MG63 (cell line): ENCODE measurements around the gene EPHB1. TPM values are rescaled to one million over a fixed set of nuclear protein-coding genes. Genes with fewer than 3 reads are reported as not detected.

Experiments
- DNase-seq: peaks from one replicate; pipeline ENCODE4 v3.0.0-alpha.2; 2020
- H3K27me3 ChIP-seq: fragments of 250-450 bp; sonication (Bioruptor Pico); 2 replicates; pipeline ENCODE4 v1.5.1; 2020; ENCODE audit warnings: mild to moderate bottlenecking, moderate library complexity
- H3K36me3 ChIP-seq: fragments of 250-450 bp; sonication (Bioruptor Pico); 2 replicates; pipeline ENCODE4 v1.5.1; 2020; ENCODE audit warnings: mild to moderate bottlenecking, moderate library complexity
- H3K4me3 ChIP-seq: fragments of 250-450 bp; sonication (Bioruptor Pico); 2 replicates; pipeline ENCODE4 v1.5.1; 2020; ENCODE audit warnings: mild to moderate bottlenecking, moderate library complexity
- H3K9me3 ChIP-seq: fragments of 250-450 bp; sonication (Bioruptor Pico); 2 replicates; pipeline ENCODE4 v1.5.1; 2020; ENCODE audit warnings: mild to moderate bottlenecking, moderate library complexity
- total RNA-seq: library from RNA; depleted of rRNA; stranded (reverse); fragments of >200 nt; shearing (Covaris generic); gene quantifications from 2 replicates; pipeline ENCODE4 v1.2.3, GENCODE V29; 2014; ENCODE audit warnings: low replicate concordance

Gene EPHB1
- total RNA-seq, 1 experiment from 2014 or later, result not detected

DNA sequence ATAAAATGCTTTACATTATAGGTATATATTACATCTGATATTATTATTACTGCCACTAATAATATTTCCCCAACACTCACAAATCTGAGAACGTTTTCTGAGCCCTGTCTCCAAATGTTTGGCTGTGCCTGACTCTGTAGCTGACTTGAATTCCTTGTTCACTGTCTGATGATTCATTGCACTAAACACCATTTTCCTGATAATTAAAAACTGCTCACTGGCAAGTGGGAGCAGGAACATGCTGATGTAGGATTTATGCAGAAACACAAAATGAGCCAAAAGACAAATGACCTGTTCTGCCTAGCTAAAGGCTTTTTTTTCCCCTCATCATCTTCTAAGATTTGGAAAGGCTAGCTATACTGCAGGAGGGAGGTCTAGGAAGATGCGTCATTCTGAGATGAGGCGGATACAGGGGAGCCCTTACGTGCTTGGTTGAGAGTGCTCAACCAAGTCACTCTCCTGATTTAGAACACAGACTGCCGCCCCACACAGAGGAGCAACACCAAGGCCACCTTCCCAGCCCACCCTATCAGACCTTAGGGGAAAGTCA lies 380.7 kb downstream of the EPHB1 start:
- no peak overlapping the region for H3K4me3 ChIP-seq
- no peaks in the 10 kb centered on the region for H3K9me3 ChIP-seq
- DNase-seq, result no peak

DNA sequence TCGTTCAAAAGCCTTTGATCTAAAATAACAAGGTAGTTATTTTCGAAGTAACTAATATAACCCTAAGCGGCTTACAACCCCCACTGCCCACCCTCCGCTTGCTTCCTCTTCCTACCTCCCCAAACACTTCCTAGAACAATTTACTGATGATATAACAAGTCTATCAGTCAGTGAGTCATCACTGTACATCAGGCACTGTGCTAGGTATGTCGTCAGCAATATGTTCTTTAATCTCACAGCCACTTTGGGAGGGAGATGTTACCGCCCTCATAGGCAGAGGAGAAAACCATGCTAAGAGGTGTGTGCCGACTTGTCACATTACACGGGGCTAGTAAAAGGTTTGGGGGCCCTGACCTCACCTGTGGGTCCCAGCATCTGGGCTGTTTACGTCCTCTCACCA lies 381.8 kb downstream of the EPHB1 start:
- Histone ChIP-seq H3K4me3 (no peak overlapping the region), H3K27me3 (peaks cover 13% of the 10 kb centered on the region), H3K36me3 (no peaks in the 10 kb centered on the region), H3K9me3 (no peaks in the 10 kb centered on the region)
- no peak for DNase-seq

More for the DNA sequence above, 380.7 kb downstream of the EPHB1 start:
- Histone ChIP-seq H3K36me3 (no peaks in the 10 kb centered on the region), H3K27me3 (peaks cover 18% of the 10 kb centered on the region)

DNA sequence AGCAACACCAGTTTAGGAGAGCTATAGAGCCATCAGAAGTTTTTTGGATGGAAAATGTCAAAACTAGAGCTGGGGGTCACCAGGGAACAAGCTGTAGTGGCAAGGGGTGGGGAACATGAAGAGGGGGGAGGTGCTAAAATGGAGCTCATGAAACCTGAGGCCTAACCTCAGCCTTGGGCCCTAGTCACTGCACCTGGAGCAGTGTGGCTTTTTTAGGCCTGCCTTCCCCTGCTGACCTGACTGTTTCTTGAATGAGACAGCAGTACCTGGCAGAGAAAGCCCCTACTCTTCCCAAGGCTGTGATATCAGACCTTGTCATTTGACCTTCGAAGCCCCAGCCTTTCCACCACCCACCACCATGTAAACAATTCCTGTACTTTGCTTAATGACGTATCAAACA lies 383.5 kb downstream of the EPHB1 start:
- Histone ChIP-seq H3K27me3 (peaks cover 11% of the 10 kb centered on the region), H3K9me3 (no peaks in the 10 kb centered on the region), H3K36me3 (no peaks in the 10 kb centered on the region), H3K4me3 (no peak overlapping the region)
- no peak for DNase-seq

DNA sequence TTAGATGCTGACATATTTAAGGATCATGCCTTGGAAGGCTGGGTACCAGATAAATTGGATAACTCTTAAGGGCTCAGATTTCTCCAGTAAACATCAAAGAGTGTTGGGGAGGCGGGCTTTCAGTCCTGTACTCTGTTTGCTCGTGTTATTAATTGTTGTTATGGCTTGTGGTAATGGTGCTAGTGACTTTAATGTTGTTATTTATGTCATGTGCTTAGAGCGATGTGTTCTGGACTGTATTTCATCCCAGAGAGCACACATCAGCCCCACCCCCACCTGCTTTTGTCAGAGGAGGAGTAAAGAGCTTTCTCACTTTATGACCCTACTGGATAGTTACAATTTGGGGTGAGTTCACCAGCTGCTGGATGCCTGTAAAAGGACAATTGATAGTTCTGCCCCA lies 386.3 kb downstream of the EPHB1 start:
- Histone ChIP-seq H3K9me3 (no peaks in the 10 kb centered on the region), H3K36me3 (no peaks in the 10 kb centered on the region), H3K4me3 (no peak overlapping the region), H3K27me3 (peaks cover 4% of the 10 kb centered on the region)
- DNase-seq, result no peak

DNA sequence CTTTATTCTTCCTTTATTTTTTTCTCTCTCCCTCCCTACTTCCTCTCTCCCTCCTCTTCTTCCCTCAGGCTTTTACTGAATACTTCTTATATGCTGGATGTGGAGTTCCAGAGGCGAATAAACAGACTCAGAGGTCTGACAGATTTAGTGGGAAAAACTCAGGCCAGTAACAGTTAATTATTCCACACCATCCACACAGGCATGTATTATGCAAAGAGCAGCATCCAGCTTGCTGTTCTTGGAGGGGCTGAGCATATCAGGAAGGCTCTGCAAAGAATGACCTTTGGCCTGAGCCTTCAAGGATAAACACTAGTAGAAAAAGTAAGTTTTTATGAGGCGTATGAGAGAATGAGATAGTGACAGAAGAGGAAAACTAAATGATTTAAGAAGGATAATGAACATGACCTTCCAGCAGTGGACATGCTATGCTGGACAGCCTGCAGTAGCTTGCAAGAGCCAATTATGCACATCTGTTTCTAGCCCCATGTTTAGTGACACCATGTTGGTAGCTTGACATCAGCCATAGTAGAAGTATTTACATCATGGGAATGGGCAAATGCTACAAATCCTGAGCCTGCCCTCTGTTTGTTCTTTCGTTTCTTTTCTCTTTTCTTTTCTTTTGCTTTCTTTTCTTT lies 387.4 kb downstream of the EPHB1 start:
- Histone ChIP-seq H3K36me3 (no peaks in the 10 kb centered on the region), H3K4me3 (no peak overlapping the region), H3K9me3 (no peaks in the 10 kb centered on the region), H3K27me3 (peaks cover 4% of the 10 kb centered on the region; the same call in 1 of the 2 replicates)
- no peak for DNase-seq

DNA sequence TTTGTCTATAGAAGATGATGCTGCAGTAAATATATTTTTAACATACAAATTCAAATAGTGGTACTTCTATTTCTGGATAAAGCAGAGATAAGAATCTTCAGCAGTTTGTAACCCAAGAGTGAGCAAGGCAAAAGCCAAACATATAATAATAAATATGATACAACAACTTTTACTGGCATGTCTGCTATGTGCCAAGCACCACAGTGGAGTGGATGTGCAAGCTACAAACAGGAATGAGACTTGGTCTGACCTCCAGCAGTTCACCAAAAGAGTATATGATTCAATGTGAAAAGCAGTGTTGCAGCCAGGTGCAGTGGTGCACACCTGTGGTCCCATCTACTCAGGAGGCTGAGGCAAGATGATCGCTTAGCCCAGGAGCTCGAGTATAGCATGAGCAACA lies 395.6 kb downstream of the EPHB1 start:
- Histone ChIP-seq H3K4me3 (no peak overlapping the region), H3K9me3 (no peaks in the 10 kb centered on the region), H3K27me3 (no peaks in the 10 kb centered on the region), H3K36me3 (no peaks in the 10 kb centered on the region)
- no peak for DNase-seq

DNA sequence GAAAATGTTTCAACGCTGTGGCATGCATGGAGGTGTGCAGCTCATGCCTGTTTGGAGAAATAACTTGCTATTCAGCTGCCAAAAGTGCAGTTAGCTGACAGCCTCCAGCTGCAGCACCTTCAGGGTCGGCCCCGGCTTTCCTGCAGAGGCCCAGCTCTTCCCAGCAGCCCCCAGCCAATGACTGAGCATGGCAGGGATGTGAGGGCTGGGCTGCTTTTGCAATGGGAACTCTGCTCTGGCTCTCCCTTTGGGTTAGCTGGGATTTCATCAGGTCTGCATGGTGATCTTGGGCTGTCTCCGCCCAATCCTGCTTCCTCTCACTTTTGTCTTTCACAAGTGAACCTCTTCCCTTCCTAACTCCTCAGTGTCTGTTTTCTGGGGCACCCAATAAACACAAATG lies 396.6 kb downstream of the EPHB1 start:
- Histone ChIP-seq H3K9me3 (no peaks in the 10 kb centered on the region), H3K36me3 (no peaks in the 10 kb centered on the region), H3K4me3 (no peak overlapping the region), H3K27me3 (no peaks in the 10 kb centered on the region)
- DNase-seq, result no peak

DNA sequence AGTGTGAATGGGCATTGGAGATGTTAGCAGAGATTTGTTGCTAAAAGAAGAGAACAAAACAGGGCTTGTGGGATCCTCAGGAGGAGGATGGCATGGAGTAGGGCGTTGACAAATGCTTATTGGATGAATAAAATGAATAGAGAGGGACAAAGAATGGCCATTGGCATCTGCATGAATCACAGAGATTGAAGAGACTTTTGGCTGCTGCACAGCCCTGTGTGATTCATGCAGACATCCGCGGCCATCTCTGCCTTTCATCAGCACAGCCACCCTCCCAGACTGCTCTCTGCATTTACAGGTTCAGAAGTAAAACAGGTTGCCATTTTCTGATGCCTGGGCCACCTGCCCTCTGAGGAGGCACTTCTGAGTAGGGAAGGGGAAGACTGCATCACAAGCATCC lies 397.9 kb downstream of the EPHB1 start:
- no peaks in the 10 kb centered on the region for H3K9me3 ChIP-seq
- DNase-seq, result peak; percentile 40
- no peaks in the 10 kb centered on the region for H3K27me3 ChIP-seq
- no peak overlapping the region for H3K4me3 ChIP-seq
- no peaks in the 10 kb centered on the region for H3K36me3 ChIP-seq

DNA sequence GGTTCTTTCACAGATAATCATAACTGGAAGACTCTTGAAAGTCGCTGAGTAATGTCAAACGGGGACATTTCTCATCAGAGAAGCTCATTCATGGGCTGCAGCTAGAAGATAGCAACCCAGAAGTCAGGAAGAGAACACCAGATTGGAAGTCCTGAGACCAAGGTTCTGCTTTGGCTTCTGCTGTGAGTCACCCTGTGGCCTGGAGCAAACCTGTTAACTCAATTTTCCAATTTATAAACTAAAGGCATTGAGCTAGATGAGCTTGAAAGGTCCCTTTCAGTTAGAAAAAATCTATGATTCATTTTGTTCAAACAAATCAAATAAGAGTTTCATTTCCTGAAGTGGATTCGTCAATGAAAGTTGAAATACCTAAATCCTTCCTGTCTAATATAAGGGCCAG lies 402.2 kb downstream of the EPHB1 start:
- no peaks in the 10 kb centered on the region for H3K9me3 ChIP-seq
- H3K4me3 ChIP-seq, result no peak overlapping the region
- H3K36me3 ChIP-seq, result no peaks in the 10 kb centered on the region
- no peaks in the 10 kb centered on the region for H3K27me3 ChIP-seq
- DNase-seq, result no peak

DNA sequence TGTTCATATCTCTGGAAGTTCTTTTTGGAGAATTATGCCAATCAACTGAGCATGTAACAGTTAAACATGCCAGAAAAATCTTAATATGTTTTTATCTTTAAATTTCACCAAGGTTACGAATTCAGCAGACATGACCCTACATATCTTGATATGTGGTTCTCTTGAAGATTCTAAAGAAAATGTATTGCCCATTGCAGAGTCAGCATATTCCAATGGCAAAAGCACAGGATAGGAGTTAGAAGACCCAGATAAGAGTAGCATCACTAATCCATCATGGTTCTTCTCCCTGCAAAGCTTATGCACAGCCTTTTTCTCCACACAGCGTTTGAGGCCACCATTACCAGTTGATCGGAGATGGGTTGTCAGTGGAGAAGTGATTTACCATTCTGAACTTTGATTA lies 402.8 kb downstream of the EPHB1 start:
- H3K27me3 ChIP-seq, result no peaks in the 10 kb centered on the region

DNA sequence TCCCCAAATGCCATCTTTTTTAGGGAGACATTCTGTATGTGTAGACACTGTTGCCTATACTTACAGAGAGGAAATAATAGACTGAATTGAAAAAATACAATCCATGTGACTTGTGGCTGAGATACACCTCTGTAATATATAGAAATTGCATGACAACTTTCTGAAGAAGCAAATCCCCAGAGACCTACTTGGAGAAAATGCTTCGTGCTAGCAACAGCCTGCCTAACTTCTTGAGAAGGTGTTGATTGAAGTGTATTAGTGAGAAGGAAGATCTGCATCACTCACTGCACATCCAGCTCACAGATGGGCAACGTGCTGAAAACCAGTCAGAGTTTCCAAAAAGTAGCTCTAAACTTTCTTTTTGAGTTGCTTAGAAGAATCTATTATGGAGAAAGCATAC lies 404.1 kb downstream of the EPHB1 start:
- H3K9me3 ChIP-seq, result no peaks in the 10 kb centered on the region

More for the DNA sequence above, 402.8 kb downstream of the EPHB1 start:
- DNase-seq, result no peak
- Histone ChIP-seq H3K36me3 (no peaks in the 10 kb centered on the region), H3K4me3 (no peak overlapping the region), H3K9me3 (no peaks in the 10 kb centered on the region)

DNA sequence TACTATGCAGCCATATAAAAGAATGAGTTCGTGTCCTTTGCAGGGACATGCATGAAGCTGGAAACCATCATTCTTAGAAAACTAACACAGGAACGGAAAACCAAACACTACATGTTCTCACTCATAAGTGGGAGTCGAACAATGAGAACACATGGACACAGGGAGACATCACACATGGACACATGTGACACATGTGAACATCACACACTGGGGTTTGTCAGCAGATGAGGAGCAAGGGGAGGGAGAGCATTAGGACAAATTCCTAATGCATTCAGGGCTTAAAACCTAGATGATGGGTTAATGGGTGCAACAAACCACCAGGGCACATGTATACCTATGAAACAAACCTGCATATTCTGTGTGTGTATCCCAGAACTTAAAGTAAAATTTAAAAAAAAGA lies 408.0 kb downstream of the EPHB1 start:
- Histone ChIP-seq H3K36me3 (no peaks in the 10 kb centered on the region), H3K4me3 (no peak overlapping the region), H3K9me3 (no peaks in the 10 kb centered on the region), H3K27me3 (no peaks in the 10 kb centered on the region; the same call in 1 of the 2 replicates)
- no peak for DNase-seq

More for the DNA sequence above, 404.1 kb downstream of the EPHB1 start:
- no peak overlapping the region for H3K4me3 ChIP-seq
- DNase-seq, result no peak
- no peaks in the 10 kb centered on the region for H3K36me3 ChIP-seq
- H3K27me3 ChIP-seq, result no peaks in the 10 kb centered on the region; the same call in 1 of the 2 replicates

DNA sequence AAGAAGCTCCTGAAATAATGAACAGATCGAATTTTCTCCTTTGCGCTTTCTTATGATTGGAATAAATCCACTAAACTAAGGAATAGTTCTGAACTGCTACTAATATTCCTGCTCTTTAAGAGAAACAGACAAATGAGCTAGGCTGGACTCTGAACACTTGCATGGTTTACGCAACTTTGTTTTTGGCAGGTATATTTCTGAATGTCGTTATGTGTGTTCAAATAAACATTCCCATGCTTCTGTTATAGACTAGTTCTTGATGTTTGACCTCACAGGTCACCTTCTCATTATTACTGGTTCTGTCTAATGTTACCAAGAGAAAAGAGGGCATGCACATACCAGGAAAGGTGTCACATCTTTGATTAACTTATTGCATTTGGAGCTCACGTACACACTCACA lies 418.2 kb downstream of the EPHB1 start:
- H3K36me3 ChIP-seq, result no peaks in the 10 kb centered on the region
- no peak for DNase-seq

DNA sequence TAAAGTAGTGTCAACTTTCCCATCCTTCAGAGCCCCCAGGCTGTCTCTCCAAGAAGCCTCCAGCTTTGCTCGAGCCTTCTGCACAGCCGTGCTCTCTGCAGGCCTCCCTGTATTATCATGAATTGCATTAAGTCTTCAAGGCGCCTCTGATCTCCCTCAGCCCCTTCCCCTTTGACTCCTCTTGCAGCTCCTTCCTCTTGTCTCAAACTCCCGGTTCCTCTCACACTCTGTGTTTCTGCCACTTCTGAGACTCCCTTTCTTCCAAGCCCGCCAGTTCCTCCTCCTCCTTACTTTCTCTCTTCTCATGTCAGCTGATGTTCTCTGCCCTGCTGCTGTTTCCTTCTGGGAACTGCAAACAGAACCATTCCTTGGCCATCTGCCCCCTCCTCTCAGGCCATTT lies 418.8 kb downstream of the EPHB1 start:
- no peak for DNase-seq
- H3K27me3 ChIP-seq, result no peaks in the 10 kb centered on the region
- H3K4me3 ChIP-seq, result no peak overlapping the region
- H3K36me3 ChIP-seq, result no peaks in the 10 kb centered on the region
- H3K9me3 ChIP-seq, result no peaks in the 10 kb centered on the region

More for the DNA sequence above, 418.2 kb downstream of the EPHB1 start:
- H3K9me3 ChIP-seq, result no peaks in the 10 kb centered on the region
- no peaks in the 10 kb centered on the region for H3K27me3 ChIP-seq
- no peak overlapping the region for H3K4me3 ChIP-seq

DNA sequence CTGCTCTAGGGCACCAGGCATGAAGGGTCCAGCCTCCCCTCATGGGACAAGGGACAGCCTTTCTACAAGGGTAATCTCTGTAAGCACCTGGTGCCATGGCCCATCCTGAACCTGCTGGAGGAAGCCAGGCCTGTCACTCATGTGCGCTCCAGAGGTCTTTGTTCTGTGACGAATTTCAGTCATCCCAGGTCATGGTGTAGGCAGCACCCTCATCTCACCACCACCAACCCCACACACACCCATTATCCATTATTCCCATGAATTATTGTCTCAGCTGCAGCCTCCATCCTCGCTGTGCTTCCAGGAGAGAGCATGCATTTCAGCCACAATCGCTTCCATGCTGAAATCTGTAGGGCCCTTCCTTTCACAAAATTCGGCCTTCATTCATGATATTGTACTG lies 419.3 kb downstream of the EPHB1 start:
- no peaks in the 10 kb centered on the region for H3K27me3 ChIP-seq
- no peaks in the 10 kb centered on the region for H3K9me3 ChIP-seq
- no peak for DNase-seq
- no peak overlapping the region for H3K4me3 ChIP-seq
- H3K36me3 ChIP-seq, result no peaks in the 10 kb centered on the region

DNA sequence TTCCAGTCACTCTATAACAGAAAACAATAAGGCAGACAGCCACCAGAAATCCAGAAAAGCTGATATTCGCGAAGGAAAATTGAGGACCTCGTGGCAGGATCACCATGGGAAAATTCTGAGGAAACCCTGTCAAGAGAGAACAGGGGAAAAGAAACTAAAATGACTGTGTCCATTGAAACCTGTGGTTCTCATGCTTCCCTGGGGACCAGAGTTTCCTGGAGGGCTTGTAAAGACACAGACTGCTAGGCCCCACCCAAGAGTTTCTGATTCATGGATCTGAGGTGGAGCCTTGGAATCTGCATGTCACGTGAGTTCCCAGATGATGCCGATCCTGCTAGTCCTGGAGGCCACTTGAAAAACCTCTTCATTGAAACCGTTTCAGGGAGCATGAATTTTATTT lies 420.5 kb downstream of the EPHB1 start:
- peak; percentile 21 for DNase-seq
- no peak overlapping the region for H3K4me3 ChIP-seq
- no peaks in the 10 kb centered on the region for H3K9me3 ChIP-seq

DNA sequence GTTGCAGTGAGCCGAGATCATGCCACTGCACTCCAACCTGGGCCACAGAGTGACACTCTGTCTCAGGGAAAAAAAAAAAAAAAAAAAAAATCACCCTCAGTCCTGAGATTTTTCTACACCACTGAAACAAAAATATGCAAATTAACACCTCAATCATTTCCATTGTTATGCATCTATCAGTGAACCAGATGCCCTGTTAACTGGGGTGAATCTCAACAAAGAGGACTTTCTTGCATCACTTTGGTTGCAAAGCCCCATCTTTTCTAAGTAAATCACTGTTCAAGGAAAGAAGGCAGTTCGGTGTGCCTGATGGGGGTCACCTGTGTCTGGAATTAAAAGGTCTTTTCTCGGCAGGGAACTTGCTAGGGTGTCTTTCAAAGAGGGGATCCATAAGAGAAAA lies 421.6 kb downstream of the EPHB1 start:
- no peaks in the 10 kb centered on the region for H3K27me3 ChIP-seq
- DNase-seq, result no peak
- H3K4me3 ChIP-seq, result no peak overlapping the region
- H3K36me3 ChIP-seq, result no peaks in the 10 kb centered on the region
- no peaks in the 10 kb centered on the region for H3K9me3 ChIP-seq

More for the DNA sequence above, 420.5 kb downstream of the EPHB1 start:
- no peaks in the 10 kb centered on the region for H3K27me3 ChIP-seq
- no peaks in the 10 kb centered on the region for H3K36me3 ChIP-seq

DNA sequence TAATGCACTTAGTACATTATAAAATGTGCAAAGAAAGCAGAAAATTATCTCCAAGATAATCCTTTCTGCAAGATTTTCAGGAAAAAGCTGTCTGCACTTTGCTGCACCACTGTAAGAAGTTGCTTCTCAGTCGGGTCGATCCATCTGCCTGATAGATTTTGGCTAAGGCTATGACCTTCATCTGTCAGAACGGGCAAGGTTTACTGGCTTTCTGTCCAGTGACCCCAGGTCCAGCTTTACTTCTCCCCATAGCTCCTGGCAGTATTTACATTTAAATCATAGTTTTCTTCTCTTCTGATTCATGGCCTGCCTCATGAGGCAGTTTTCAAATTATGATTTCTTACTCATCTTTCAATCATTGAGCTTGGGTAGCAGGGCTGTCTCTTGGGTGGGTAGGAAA lies 422.7 kb downstream of the EPHB1 start:
- Histone ChIP-seq H3K36me3 (no peaks in the 10 kb centered on the region), H3K4me3 (no peak overlapping the region), H3K9me3 (no peaks in the 10 kb centered on the region), H3K27me3 (peaks cover 5% of the 10 kb centered on the region; the same call in 1 of the 2 replicates)
- DNase-seq, result no peak
